Thyroid gland (tissue), 4 donors: ENCODE measurements around the gene ACSM3. TPM values are rescaled to one million over a fixed set of nuclear protein-coding genes. Genes with fewer than 3 reads are reported as not detected.

Experiments used
- DNase-seq, 2 donors: peaks; one replicate each; pipeline ENCODE4 v3.0.0-alpha.2; 2019
- H3K27ac ChIP-seq, 3 donors: fragments of 200-600 bp; sonication (generic); 1 replicate in 2 of 3; 2 replicates in 1 of 3; pipeline ENCODE4 v1.5.1; 2016 to 2019; ENCODE audit warnings: mild to moderate bottlenecking in 1 of 3, moderate library complexity in 1 of 3
- H3K27me3 ChIP-seq: fragments of 200-600 bp; sonication (generic); one replicate; pipeline ENCODE4 v1.5.1; 2019
- H3K36me3 ChIP-seq, 2 donors: fragments of 200-600 bp; sonication (generic); one replicate each; pipeline ENCODE4 v1.5.1; 2016 to 2019
- H3K4me1 ChIP-seq, 2 donors: fragments of 200-600 bp; sonication (generic); one replicate each; pipeline ENCODE4 v1.5.1; 2017 to 2019
- H3K4me3 ChIP-seq, 3 donors: fragments of 200-600 bp; sonication (generic); replicated peaks in 1 of 3; 1 replicate in 2 of 3; 2 replicates in 1 of 3; pipeline ENCODE4 v1.5.1; 2016; ENCODE audit warnings: mild to moderate bottlenecking in 1 of 3
- H3K9me3 ChIP-seq: fragments of 200-600 bp; sonication (generic); one replicate; pipeline ENCODE4 v1.5.1; 2017
- POLR2A ChIP-seq, 2 donors: fragments of 450-650 bp; IDR thresholded peaks; one replicate each; pipeline ENCODE4 v1.6.1; 2017; ENCODE audit warnings: antibody characterized with exemption in 2 of 2, mild to moderate bottlenecking in 2 of 2, moderate library complexity in 1 of 2
- WGBS, 2 donors: methylation state at CpG; one replicate each; pipeline ENCODE4 v1.1.5; 2017; 5-methylcytosine and 5-hydroxymethylcytosine counted together
- intact Hi-C: fragments of 100-400 bp; cut with DNase I; formaldehyde crosslinking; loops from one replicate; pipeline ENCODE4 v1.15.1; 2023
- total RNA-seq, 4 donors: library from RNA; depleted of rRNA; stranded (reverse); fragments of >200 nt; gene quantifications; one replicate each; pipeline ENCODE4 v1.2.3, GENCODE V29; 2016
- TF ChIP-seq, protein P1 (sequence below), 6 experiments: fragments of 200-600 bp in 3 of 6; fragments of 450-650 bp in 3 of 6; sonication (generic) in 3 of 6; IDR thresholded peaks; one replicate each; pipeline ENCODE4 v1.5.1; 2016 to 2019; ENCODE audit warnings: antibody characterized with exemption in 6 of 6, mild to moderate bottlenecking in 2 of 6, inconsistent platforms in 1 of 6, moderate library complexity in 1 of 6

The ACSM3 gene
- total RNA-seq, 4 donors from 2014 or later: 1.2 to 1.7 (median 1.6) TPM; not detected in 1

DNA sequence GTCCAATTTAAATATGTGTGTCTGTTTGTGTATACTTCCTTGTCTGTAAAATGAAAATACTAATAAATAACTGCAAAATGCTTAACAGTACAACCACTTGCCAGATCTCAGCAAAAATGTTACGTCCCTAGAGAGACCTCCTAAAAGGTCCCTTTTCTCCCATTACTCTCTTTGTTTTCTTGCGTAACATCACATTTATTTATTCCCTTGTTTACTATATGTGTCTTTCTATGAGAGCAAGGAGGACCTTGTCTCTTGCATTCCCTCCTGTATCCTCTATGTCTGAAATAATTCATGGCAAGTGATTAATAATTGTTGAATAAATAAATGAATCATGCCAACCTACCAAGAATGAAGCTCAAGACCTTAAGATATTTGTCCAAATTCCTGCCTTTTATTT is 1.9 kb downstream of the ACSM3 start:
- intact Hi-C loops: no loop called here
- WGBS, 2 donors: 95 to 96% methylated on average over 2 of the region's 2 CpGs
- Histone ChIP-seq H3K27ac (no peak overlapping the region), H3K4me1 (peaks cover 0 to 4% of the 10 kb centered on the region in 2 donors), H3K9me3 (no peaks in the 10 kb centered on the region), H3K36me3 (no peaks in the 10 kb centered on the region), H3K27me3 (no peaks in the 10 kb centered on the region), H3K4me3 (no peak overlapping the region)
- TF ChIP-seq, protein P1, sequence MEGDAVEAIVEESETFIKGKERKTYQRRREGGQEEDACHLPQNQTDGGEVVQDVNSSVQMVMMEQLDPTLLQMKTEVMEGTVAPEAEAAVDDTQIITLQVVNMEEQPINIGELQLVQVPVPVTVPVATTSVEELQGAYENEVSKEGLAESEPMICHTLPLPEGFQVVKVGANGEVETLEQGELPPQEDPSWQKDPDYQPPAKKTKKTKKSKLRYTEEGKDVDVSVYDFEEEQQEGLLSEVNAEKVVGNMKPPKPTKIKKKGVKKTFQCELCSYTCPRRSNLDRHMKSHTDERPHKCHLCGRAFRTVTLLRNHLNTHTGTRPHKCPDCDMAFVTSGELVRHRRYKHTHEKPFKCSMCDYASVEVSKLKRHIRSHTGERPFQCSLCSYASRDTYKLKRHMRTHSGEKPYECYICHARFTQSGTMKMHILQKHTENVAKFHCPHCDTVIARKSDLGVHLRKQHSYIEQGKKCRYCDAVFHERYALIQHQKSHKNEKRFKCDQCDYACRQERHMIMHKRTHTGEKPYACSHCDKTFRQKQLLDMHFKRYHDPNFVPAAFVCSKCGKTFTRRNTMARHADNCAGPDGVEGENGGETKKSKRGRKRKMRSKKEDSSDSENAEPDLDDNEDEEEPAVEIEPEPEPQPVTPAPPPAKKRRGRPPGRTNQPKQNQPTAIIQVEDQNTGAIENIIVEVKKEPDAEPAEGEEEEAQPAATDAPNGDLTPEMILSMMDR (IDR thresholded peaks at IDR 0.05): no peak
- no peak for TF ChIP-seq POLR2A (IDR thresholded peaks at IDR 0.05)
- no peak for DNase-seq

DNA sequence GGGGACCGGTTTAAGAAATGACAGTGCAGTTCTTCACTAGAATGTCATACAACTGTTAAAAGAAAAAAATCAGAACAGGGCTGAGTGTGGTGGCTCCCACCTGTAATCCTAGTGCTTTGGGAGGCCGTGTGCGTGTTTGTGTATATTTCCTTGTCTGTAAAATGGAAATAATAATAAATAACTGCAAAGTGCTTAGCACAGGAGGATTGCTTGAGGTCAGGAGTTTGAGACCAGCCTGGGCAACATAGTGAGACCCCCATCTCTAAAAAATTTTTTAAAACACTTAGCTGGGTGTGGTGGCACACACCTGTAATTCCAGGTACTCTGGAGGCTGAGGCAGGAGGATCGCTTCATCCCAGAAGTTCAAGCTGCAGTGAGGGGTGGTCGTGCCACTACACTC is 2.5 kb downstream of the ACSM3 start:
- 97 to 98% methylated on average over 5 of the region's 5 CpGs for WGBS, 2 donors
- DNase-seq: no peak
- no peaks in the 10 kb centered on the region for H3K9me3 ChIP-seq
- H3K4me3 ChIP-seq: no peak overlapping the region
- intact Hi-C loops: no loop called here
- TF ChIP-seq, protein P1 (IDR thresholded peaks at IDR 0.05): no peak
- no peak for TF ChIP-seq POLR2A (IDR thresholded peaks at IDR 0.05)
- H3K4me1 ChIP-seq: peaks cover 0 to 4% of the 10 kb centered on the region in 2 donors
- no peaks in the 10 kb centered on the region for H3K27me3 ChIP-seq
- no peaks in the 10 kb centered on the region for H3K36me3 ChIP-seq
- no peak overlapping the region for H3K27ac ChIP-seq

DNA sequence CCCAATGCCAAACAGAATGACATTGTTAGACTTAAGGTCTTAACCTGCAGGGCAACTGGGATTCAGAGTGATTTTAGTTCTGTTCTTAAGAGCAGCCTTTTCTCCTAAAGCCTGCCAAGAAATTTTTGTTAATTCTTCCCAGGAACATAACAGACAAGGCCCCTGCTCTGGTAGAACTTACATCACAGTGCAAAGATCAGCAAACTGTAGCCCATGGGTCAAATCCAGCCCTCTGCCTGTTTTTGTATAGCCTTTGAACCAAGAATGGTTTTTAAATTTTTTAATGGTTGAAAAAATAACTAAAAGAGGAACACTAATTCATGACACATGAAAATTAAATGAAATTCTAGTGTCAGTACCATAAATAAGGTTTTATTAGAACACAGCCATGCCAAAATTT is 3.8 kb downstream of the ACSM3 start:
- Histone ChIP-seq H3K9me3 (no peaks in the 10 kb centered on the region), H3K36me3 (no peaks in the 10 kb centered on the region), H3K27me3 (no peaks in the 10 kb centered on the region), H3K4me3 (no peak overlapping the region), H3K4me1 (peaks cover 0 to 4% of the 10 kb centered on the region in 2 donors), H3K27ac (no peak overlapping the region)
- DNase-seq: no peak
- TF ChIP-seq, protein P1 (IDR thresholded peaks at IDR 0.05): no peak
- no peak for TF ChIP-seq POLR2A (IDR thresholded peaks at IDR 0.05)
- intact Hi-C loops: no loop called here

DNA sequence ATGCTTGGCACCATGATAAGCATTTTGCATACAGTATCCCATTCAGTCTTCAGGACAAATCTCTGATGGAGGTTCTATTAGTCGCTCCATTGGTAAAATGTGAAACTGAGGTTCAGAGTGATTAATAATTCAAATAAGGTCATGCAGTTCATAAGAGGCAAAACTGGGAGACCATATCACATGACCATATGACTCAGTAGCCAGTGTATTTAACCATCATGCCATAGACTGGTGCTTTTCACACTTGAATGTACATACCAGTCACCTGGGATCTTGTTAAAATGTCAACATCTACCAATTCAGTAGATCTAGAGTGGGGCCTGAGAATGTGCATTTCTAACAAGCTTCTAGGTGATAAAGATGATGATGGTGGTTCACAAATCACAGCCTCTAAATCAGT is 4.3 kb downstream of the ACSM3 start:
- WGBS, 2 donors: 95 to 100% methylated on average over 1 of the region's 1 CpG
- Histone ChIP-seq H3K36me3 (no peaks in the 10 kb centered on the region), H3K9me3 (no peaks in the 10 kb centered on the region), H3K4me1 (peaks cover 0 to 2% of the 10 kb centered on the region in 2 donors), H3K27ac (no peak overlapping the region), H3K4me3 (no peak overlapping the region), H3K27me3 (no peaks in the 10 kb centered on the region)
- DNase-seq: no peak
- TF ChIP-seq POLR2A (IDR thresholded peaks at IDR 0.05): no peak
- TF ChIP-seq, protein P1 (IDR thresholded peaks at IDR 0.05): no peak
- intact Hi-C loops: no loop called here

DNA sequence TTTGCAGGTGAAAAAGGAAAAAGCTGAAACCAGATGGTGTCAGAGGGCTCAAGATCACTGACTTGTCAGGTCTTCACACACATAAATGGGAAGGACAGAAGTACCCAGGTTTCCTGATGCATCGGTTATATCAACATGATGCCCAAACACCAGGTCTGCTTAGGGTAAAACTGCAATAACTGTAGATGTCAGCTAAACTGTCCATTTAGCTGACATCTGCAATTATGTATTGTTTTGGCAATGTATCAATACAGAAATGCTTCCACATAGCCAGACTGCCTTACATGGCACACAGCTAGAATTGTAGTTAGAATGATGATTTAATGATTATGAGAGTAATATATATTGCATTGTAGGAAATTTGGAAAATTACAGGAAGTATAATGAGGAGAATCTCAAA is 5.0 kb downstream of the ACSM3 start:
- TF ChIP-seq, protein P1 (IDR thresholded peaks at IDR 0.05): no peak
- no peak for TF ChIP-seq POLR2A (IDR thresholded peaks at IDR 0.05)
- no peak overlapping the region for H3K4me3 ChIP-seq
- no peaks in the 10 kb centered on the region for H3K36me3 ChIP-seq
- H3K9me3 ChIP-seq: no peaks in the 10 kb centered on the region
- intact Hi-C loops: no loop called here
- H3K27me3 ChIP-seq: no peaks in the 10 kb centered on the region
- no peaks in the 10 kb centered on the region for H3K4me1 ChIP-seq
- no peak for DNase-seq
- 52 to 56% methylated on average over 1 of the region's 1 CpG for WGBS, 2 donors
- H3K27ac ChIP-seq: no peak overlapping the region
